22Rv1 (cell line): ENCODE results near the gene USP6NL.

Experiments used
- H3K27ac ChIP-seq: fragments of 450-650 bp; 2 replicates; pipeline ENCODE4 v1.5.1; 2017
- CTCF ChIP-seq: fragments of 450-650 bp; IDR thresholded peaks from 2 replicates; pipeline ENCODE4 v1.5.1; 2017; ENCODE audit warnings: mild to moderate bottlenecking
- ZFX ChIP-seq: fragments of 450-650 bp; IDR thresholded peaks from 2 replicates; pipeline ENCODE4 v1.6.1; 2017; ENCODE audit warnings: antibody characterized with exemption, borderline replicate concordance

USP6NL gene

GRCh38 chr10:11435581-11435981 is 175.9 kb downstream of the USP6NL start:
- TF ChIP-seq ZFX (no peak), CTCF (no peak)
- H3K27ac ChIP-seq: no peak overlapping the region

GRCh38 chr10:11434324-11434723 is 177.1 kb downstream of the USP6NL start:
- TF ChIP-seq CTCF: peak; percentile 39; the same call in 1 of the 2 replicates
- TF ChIP-seq ZFX: no peak
- H3K27ac ChIP-seq: no peak overlapping the region

- TF ChIP-seq ZFX (no peak), CTCF (no peak)
- no peak overlapping the region for H3K27ac ChIP-seq
Measured at GRCh38 chr10:11433657-11434056, 177.8 kb downstream of the USP6NL start.

GRCh38 chr10:11431216-11431555 is 180.3 kb downstream of the USP6NL start:
- H3K27ac ChIP-seq: no peak overlapping the region

GRCh38 chr10:11430421-11431215 is 180.8 kb downstream of the USP6NL start:
- TF ChIP-seq ZFX: no peak
- no peak for TF ChIP-seq CTCF

More at GRCh38 chr10:11431216-11431555, 180.3 kb downstream of the USP6NL start:
- no peak for TF ChIP-seq ZFX

GRCh38 chr10:11429439-11430052 is 181.9 kb downstream of the USP6NL start:
- TF ChIP-seq CTCF (no peak), ZFX (no peak)
- H3K27ac ChIP-seq: no peak overlapping the region

More at GRCh38 chr10:11430421-11431215, 180.8 kb downstream of the USP6NL start:
- H3K27ac ChIP-seq: no peak overlapping the region

- no peak overlapping the region for H3K27ac ChIP-seq
- TF ChIP-seq ZFX: no peak
- no peak for TF ChIP-seq CTCF
Measured at GRCh38 chr10:11425676-11426075, 185.8 kb downstream of the USP6NL start.
